CD4-positive, alpha-beta T cell treated with Interferon gamma for 1 hour (primary cell): ENCODE results near the gene CORO2A.
"Not testable (repeated sequence)": the region's sequence is repeated elsewhere in the genome, so short reads cannot be mapped to it uniquely, and the experiment has no call there.

Experiments used
- DNase-seq: peaks from one replicate; pipeline ENCODE4 v3.0.0-alpha.2; 2020

The CORO2A gene

GRCh38 chr9:98134702-98135557 lies 57.5 kb downstream of the CORO2A start:
- DNase-seq, result no peak

GRCh38 chr9:98132806-98133631 lies 59.4 kb downstream of the CORO2A start:
- DNase-seq, result no peak

GRCh38 chr9:98132158-98132557 lies 60.3 kb downstream of the CORO2A start:
- DNase-seq, result no peak

- no peak for DNase-seq
Observed at GRCh38 chr9:98130576-98131228, 61.7 kb downstream of the CORO2A start.

GRCh38 chr9:98130060-98130459 lies 62.4 kb downstream of the CORO2A start:
- DNase-seq, result not testable (repeated sequence)

- DNase-seq, result peak; percentile 66
Observed at GRCh38 chr9:98129451-98129881, 63.0 kb downstream of the CORO2A start.

GRCh38 chr9:98128316-98128715 lies 64.1 kb downstream of the CORO2A start:
- no peak for DNase-seq

GRCh38 chr9:98127226-98127625 lies 65.2 kb downstream of the CORO2A start:
- DNase-seq, result no peak

- no peak for DNase-seq
Observed at GRCh38 chr9:98124637-98125426, 67.6 kb downstream of the CORO2A start.

GRCh38 chr9:98124091-98124490 lies 68.3 kb downstream of the CORO2A start:
- not testable (repeated sequence) for DNase-seq

GRCh38 chr9:98121058-98121457 lies 71.4 kb downstream of the CORO2A start:
- no peak for DNase-seq

- no peak for DNase-seq
Observed at GRCh38 chr9:98120476-98120875, 72.0 kb downstream of the CORO2A start.

GRCh38 chr9:98118640-98119601 lies 73.5 kb downstream of the CORO2A start, which contains the start of gene TRIM14:
Gene TRIM14 (minus strand): TSS chr9:98119222. CDS start chr9:98119188, 34 bp downstream.
- peak; percentile 37 for DNase-seq

- peak; percentile 43 for DNase-seq
Observed at GRCh38 chr9:98117984-98118639, 74.3 kb downstream of the CORO2A start.

GRCh38 chr9:98117097-98117496 lies 75.3 kb downstream of the CORO2A start:
- not testable (repeated sequence) for DNase-seq

GRCh38 chr9:98109052-98109451 lies 83.4 kb downstream of the CORO2A start:
- DNase-seq, result no peak

- peak; percentile 55 for DNase-seq
Observed at GRCh38 chr9:98108531-98109031, 83.9 kb downstream of the CORO2A start.

GRCh38 chr9:98107926-98108325 lies 84.5 kb downstream of the CORO2A start:
- no peak for DNase-seq

- no peak for DNase-seq
Observed at GRCh38 chr9:98105006-98105405, 87.4 kb downstream of the CORO2A start.

- DNase-seq, result peak; percentile 17
Observed at GRCh38 chr9:98104445-98104881, 88.0 kb downstream of the CORO2A start.
